Caco-2 (cell line): ENCODE data around the gene ESR2. TPM values are rescaled to one million over a fixed set of nuclear protein-coding genes. Genes with fewer than 3 reads are reported as not detected.

Experiments used
- BruUV-seq: library from RNA; stranded (reverse); fragments of 400-500 nt; replicated peaks from 2 replicates; lab custom pipeline; 2021; lab: Mats Ljungman, UMichigan
- CTCF ChIA-PET: fragments of 300-600 bp; sonication (Branson Sonifier 250); formaldehyde crosslinking; loops from one replicate; lab custom pipeline; 2022; ENCODE audit warnings: antibody characterized with exemption; lab: Charles Lee
- POLR2A ChIA-PET: fragments of 300-600 bp; sonication (Branson Sonifier 250); formaldehyde crosslinking; loops from one replicate; lab custom pipeline; 2022; ENCODE audit warnings: antibody characterized with exemption; lab: Charles Lee
- DNase-seq, 2 experiments: peaks; one replicate each; pipeline versions ENCODE4 v3.0.0 to v3.0.0-alpha.2; 2020 to 2022
- H3K27me3 ChIP-seq: replicated peaks from 2 replicates; pipeline ENCODE4 v1.6.0; 2011; ENCODE audit warnings: low read length; ENCODE audit not compliant: control insufficient read depth, insufficient read depth
- H3K36me3 ChIP-seq: 2 replicates; pipeline ENCODE4 v1.5.1; 2011; ENCODE audit warnings: low read length; ENCODE audit not compliant: control insufficient read depth, insufficient read depth
- H3K4me1 ChIP-seq: fragments of 250-450 bp; sonication (Bioruptor Pico); 2 replicates; pipeline ENCODE4 v1.5.1; 2020; ENCODE audit warnings: mild to moderate bottlenecking
- H3K4me3 ChIP-seq: 2 replicates; pipeline ENCODE4 v1.5.1; 2011; ENCODE audit warnings: low read depth, mild to moderate bottlenecking, control low read depth, low read length
- H3K9me3 ChIP-seq: fragments of 250-450 bp; sonication (Bioruptor Pico); 2 replicates; pipeline ENCODE4 v1.5.1; 2020; ENCODE audit warnings: mild to moderate bottlenecking, moderate library complexity
- H3K27ac Mint-ChIP-seq: one replicate; pipeline ENCODE4 v1.8.0; 2022; ENCODE audit warnings: mixed read lengths; ENCODE audit not compliant: unreplicated experiment
- H3K27me3 Mint-ChIP-seq: one replicate; pipeline ENCODE4 v1.8.0; 2022; ENCODE audit warnings: mixed read lengths; ENCODE audit not compliant: insufficient read depth, unreplicated experiment
- H3K36me3 Mint-ChIP-seq: one replicate; pipeline ENCODE4 v1.8.0; 2022; ENCODE audit warnings: mild to moderate bottlenecking, mixed read lengths; ENCODE audit not compliant: insufficient read depth, unreplicated experiment
- H3K4me1 Mint-ChIP-seq: one replicate; pipeline ENCODE4 v1.8.0; 2022; ENCODE audit warnings: low read depth, mixed read lengths; ENCODE audit not compliant: unreplicated experiment
- H3K4me3 Mint-ChIP-seq: one replicate; pipeline ENCODE4 v1.8.0; 2022; ENCODE audit warnings: mild to moderate bottlenecking, moderate library complexity, mixed read lengths; ENCODE audit not compliant: unreplicated experiment
- H3K9me3 Mint-ChIP-seq: one replicate; pipeline ENCODE4 v1.8.0; 2022; ENCODE audit warnings: mixed read lengths; ENCODE audit not compliant: unreplicated experiment
- CTCF ChIP-seq, 2 experiments: fragments of 200-600 bp in 1 of 2; IDR thresholded peaks; 1 replicate in 1 of 2; 2 replicates in 1 of 2; pipeline versions ENCODE4 v1.5.1 to v1.8.0; 2011 to 2022; ENCODE audit warnings: antibody characterized with exemption in 1 of 2, control low read depth in 1 of 2, inconsistent platforms in 1 of 2, low read depth in 1 of 2, low read length in 1 of 2, mild to moderate bottlenecking in 1 of 2, moderate library complexity in 1 of 2; ENCODE audit not compliant: insufficient read depth in 1 of 2, severe bottlenecking in 1 of 2, unreplicated experiment in 1 of 2
- intact Hi-C: fragments of 100-400 bp; cut with micrococcal nuclease; formaldehyde crosslinking; loops from one replicate; pipeline ENCODE4 v1.10.0; 2022; ENCODE audit not compliant: unreplicated experiment
- total RNA-seq: library from RNA; stranded (reverse); gene quantifications from 2 replicates; pipeline ENCODE4 v1.2.3, GENCODE V29; 2022

Gene ESR2
- total RNA-seq, 1 experiment from 2014 or later = 0.23 TPM

GRCh38 chr14:64210216-64210615 is 84.0 kb downstream of the ESR2 start:
- Histone ChIP-seq H3K4me1 (peaks cover 27% of the 10 kb centered on the region), H3K9me3 (no peaks in the 10 kb centered on the region), H3K4me3 (no peak overlapping the region), H3K36me3 (no peaks in the 10 kb centered on the region), H3K27me3 (no peaks in the 10 kb centered on the region)
- POLR2A ChIA-PET = no interaction called here
- H3K4me1 Mint-ChIP-seq = peaks cover 19% of the 10 kb centered on the region
- no peak overlapping the region for H3K27ac Mint-ChIP-seq
- intact Hi-C loops = no loop called here
- DNase-seq = no peak
- no peaks in the 10 kb centered on the region for H3K27me3 Mint-ChIP-seq
- no peaks in the 10 kb centered on the region for H3K9me3 Mint-ChIP-seq
- peaks cover 7% of the 10 kb centered on the region for H3K36me3 Mint-ChIP-seq
- CTCF ChIA-PET = no interaction called here
- no TSS peak for BruUV-seq
- no peak overlapping the region for H3K4me3 Mint-ChIP-seq
- TF ChIP-seq CTCF (IDR thresholded peaks at IDR 0.05; ENCODE audit: insufficient read depth in 1 of 2, low read depth in 1 of 2, low read length in 1 of 2, severe bottlenecking in 1 of 2, unreplicated experiment in 1 of 2) = no peak

- peaks cover under 1% of the 10 kb centered on the region for H3K36me3 Mint-ChIP-seq
- Histone ChIP-seq H3K27me3 (no peaks in the 10 kb centered on the region), H3K36me3 (no peaks in the 10 kb centered on the region), H3K9me3 (no peaks in the 10 kb centered on the region), H3K4me1 (peaks cover 26% of the 10 kb centered on the region), H3K4me3 (no peak overlapping the region)
- no peaks in the 10 kb centered on the region for H3K27me3 Mint-ChIP-seq
- no peak for TF ChIP-seq CTCF (IDR thresholded peaks at IDR 0.05; ENCODE audit: insufficient read depth in 1 of 2, low read depth in 1 of 2, low read length in 1 of 2, severe bottlenecking in 1 of 2, unreplicated experiment in 1 of 2)
- ChIA-PET CTCF (no interaction called here), POLR2A (no interaction called here)
- intact Hi-C loops = no loop called here
- no peak overlapping the region for H3K4me3 Mint-ChIP-seq
- no peak for DNase-seq
- peaks cover 19% of the 10 kb centered on the region for H3K4me1 Mint-ChIP-seq
- no peaks in the 10 kb centered on the region for H3K9me3 Mint-ChIP-seq
- BruUV-seq = no TSS peak
- no peak overlapping the region for H3K27ac Mint-ChIP-seq
Measured at GRCh38 chr14:64209444-64210131, 84.6 kb downstream of the ESR2 start.

GRCh38 chr14:64208981-64209380 is 85.2 kb downstream of the ESR2 start:
- TF ChIP-seq CTCF (IDR thresholded peaks at IDR 0.05; ENCODE audit: insufficient read depth in 1 of 2, low read depth in 1 of 2, low read length in 1 of 2, severe bottlenecking in 1 of 2, unreplicated experiment in 1 of 2) = no peak
- H3K4me1 ChIP-seq = peaks cover 20% of the 10 kb centered on the region
- peaks cover 19% of the 10 kb centered on the region for H3K4me1 Mint-ChIP-seq
- H3K27me3 ChIP-seq = no peaks in the 10 kb centered on the region
- no peak for DNase-seq
- BruUV-seq = no TSS peak
- H3K27me3 Mint-ChIP-seq = no peaks in the 10 kb centered on the region
- intact Hi-C loops = no loop called here
- no peak overlapping the region for H3K4me3 ChIP-seq
- H3K36me3 ChIP-seq = no peaks in the 10 kb centered on the region
- no peaks in the 10 kb centered on the region for H3K9me3 Mint-ChIP-seq
- no peaks in the 10 kb centered on the region for H3K36me3 Mint-ChIP-seq
- no peak overlapping the region for H3K27ac Mint-ChIP-seq
- no peak overlapping the region for H3K4me3 Mint-ChIP-seq
- ChIA-PET POLR2A (no interaction called here), CTCF (no interaction called here)
- no peaks in the 10 kb centered on the region for H3K9me3 ChIP-seq
